DMS114 treated with DMSO at 0.1 percent for 48 hours (cell line): ENCODE data around the gene TAGAP.

Experiments
- DNase-seq: peaks from one replicate; lab custom pipeline; 2025; ENCODE audit not compliant: unreplicated experiment; lab: John Stamatoyannopoulos, UW

TAGAP gene

GRCh38 chr6:159074120-159074684, 29.4 kb upstream of the TAGAP start:
- DNase-seq = no peak

- no peak for DNase-seq
Measured at GRCh38 chr6:159071843-159072769, 27.3 kb upstream of the TAGAP start.

DNA sequence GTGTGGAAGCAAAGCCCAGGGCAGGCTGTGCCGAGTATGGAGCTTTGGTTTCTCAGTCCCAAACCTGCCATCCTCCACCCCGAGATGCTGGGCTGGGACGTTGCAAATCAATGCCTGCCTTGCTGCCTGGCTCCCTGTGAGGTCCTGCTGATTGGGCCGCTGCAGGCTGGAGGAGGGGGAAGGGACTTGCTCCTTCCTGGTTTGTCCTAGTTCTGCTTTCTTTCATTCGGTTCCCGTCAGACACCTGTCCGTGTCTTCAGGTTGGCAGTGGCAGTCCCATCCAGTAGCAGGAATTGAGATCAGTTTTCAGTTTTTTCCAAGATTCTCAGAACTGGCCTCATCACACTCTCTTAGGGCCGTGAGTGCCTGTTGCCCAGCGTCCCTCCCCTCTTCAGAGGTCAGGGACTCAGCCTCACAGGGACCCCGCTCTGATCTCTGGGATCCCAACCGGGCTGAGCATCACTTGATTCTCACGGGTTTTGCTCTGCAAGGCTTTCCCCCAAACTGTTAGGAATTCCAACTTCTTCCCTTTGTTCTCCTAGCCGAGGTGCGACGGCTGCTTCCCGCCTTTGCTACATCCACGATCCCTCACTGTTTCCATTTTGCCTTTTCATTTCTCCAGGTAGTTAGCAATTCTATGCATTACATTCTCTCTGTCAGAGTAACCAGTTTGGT, 24.2 kb upstream of the TAGAP start:
- no peak for DNase-seq

DNA sequence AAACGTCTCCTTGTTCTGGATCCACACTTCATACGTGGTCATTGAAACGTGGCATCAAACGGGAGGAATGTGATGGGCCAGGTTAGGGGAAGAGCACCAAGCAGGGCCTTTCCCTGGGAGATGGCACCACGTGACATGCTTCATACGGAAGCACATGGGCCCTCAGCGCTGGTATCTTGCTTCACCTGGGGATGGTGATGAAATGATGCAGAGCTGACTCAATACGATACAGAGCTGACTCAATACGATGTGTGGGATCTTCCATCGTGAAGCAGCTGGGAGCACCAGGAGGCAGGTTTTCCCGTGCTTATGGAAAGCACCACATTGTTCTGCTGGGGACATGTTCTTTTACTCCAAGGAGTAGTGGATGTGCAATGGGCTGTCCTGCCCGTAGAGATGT, 22.5 kb upstream of the TAGAP start:
- DNase-seq = no peak

GRCh38 chr6:159066483-159066882, 21.7 kb upstream of the TAGAP start:
- no peak for DNase-seq

DNA sequence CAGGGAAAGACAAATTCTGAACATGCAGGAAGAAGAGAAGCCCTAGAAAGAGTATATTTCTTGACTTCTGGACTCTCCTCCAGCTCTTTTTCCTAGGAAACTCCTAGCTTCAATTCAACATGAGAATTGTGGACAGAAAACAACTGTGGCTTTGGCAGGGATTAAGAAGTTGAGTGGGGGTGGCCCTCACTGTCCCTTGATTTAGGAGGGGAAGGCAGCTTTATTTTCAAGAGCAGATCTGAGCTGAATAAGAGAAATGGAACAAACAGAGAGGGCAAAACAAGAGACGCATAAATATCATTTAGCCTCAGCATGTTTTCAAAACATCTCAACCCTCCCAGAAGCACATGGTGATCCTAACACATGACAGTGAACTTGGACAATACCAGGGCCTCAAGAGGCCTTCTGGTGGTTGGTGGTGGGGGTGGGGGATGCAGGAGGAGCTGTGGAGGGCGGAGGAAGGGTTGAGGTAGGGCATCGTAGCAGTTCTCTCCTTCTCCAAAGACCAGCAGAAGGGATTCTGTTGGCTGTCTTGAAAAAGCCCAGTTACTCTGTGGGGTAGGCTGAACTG, 21.1 kb upstream of the TAGAP start:
- DNase-seq = no peak

DNA sequence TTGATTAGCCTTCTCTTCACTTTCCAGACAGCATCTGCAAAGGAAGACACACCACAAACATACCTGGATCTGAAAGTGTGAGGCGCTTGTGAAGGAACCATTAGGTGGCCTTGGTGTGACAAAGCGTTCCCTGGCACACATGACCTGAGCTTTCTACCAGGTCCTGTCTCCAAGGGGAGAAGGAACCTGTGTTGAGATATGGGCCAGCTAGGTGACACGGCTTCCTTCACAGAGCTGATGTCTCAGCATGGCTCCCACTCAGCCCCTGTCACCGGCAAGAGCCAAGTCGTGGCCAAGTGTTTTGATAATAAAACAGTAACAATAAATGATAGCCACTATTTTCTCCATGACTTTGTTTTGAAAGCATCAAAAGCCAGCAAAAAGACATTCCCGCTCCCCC, 20.3 kb upstream of the TAGAP start:
- DNase-seq = no peak

DNA sequence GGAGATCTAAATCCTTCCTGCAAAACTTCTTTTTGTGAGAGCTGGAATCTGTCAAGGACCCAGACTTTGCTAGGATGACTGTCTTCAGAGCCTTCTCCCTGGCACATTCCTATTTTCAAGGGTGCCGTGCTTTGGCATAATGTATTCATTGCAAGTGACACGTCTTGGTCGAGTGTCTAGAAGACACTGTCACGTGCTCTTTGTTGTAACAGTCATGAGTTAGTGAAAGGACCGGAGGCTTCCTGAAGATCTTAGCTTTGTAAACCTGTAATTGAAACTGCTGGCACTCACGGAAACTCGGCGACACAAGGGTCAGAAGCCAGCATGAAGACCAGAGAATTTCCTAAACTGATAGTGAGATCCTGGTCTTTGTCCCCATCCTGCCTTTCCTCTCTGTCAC, 19.7 kb upstream of the TAGAP start:
- no peak for DNase-seq

- DNase-seq = no peak
Measured at GRCh38 chr6:159063549-159063948, 18.8 kb upstream of the TAGAP start.

DNA sequence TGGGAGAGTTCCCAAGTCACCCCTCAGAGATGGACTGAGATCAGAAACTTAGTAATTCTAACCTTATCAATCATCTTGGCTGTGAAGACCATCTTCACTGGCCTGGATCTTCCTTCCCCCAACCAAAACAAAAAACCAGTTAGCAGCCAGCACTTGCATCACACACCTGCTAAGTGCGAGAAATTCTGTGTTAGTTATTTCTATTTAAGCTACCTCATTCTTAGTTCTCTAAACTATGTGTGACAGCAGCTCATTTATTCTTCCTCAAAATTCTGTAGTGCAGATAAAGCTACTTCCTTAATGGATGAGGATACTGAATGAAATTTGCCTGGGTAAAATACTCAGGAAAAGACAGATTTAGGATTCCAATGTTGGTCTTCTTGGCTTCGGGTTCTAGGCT, 18.2 kb upstream of the TAGAP start:
- DNase-seq = no peak

DNA sequence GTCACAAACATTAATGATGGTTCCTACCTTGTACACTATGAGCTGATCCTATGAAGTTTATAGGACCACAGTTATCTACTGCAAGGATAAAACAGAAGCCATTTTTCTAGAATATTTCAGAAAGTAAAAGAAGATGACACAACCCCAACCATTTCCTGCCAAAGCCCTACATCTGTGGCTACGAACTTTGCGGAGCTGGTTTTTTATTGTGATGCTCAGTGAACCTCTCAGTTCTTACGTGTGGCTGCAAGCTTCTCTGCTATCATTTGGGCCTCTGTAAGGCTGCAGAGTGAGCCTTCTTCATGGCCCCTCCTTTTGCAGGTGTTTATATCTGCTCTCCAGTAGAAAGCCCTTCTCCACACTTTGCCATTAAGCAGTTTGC, 17.8 kb upstream of the TAGAP start:
- no peak for DNase-seq

DNA sequence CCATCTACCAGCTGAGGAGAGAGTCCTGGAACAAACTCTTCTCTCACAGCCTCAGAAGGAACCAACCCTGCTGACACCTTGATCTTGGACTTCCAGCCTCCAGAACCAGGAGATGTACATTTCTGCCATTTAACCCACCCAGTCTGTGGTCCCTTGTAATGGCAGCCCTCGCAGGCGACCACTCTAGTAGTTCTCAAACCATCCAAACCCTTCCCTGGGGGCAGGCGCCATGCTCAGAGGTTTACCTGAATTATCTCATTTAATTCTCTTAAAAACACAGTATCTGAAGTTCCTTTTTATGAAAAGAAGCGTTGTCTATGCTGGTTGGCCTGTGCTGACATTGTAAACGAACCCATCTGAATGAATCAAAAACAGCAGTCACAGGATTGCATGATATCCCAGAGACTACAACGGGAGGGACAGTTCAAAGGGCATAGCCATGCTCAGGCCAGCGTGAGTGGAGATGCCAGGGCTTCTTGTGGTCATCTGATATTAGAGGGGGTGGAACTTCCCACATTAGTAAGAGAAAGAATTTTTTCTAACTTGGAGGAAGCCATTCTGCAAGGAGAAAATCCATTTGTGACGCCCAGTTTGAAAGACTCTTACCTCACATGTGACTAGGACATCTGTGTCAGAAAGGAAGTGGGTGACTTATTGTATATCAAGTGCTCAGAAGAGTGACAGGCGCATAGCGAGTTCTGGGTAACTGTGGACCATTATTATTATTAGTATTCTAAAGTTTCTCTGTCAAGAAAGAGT, 17.2 kb upstream of the TAGAP start:
- no peak for DNase-seq

GRCh38 chr6:159061146-159061545, 16.4 kb upstream of the TAGAP start:
- no peak for DNase-seq

- no peak for DNase-seq
Measured at GRCh38 chr6:159059885-159060506, 15.2 kb upstream of the TAGAP start.

- DNase-seq = no peak
Measured at GRCh38 chr6:159059141-159059540, 14.3 kb upstream of the TAGAP start.

GRCh38 chr6:159056899-159057298, 12.1 kb upstream of the TAGAP start:
- DNase-seq = no peak

GRCh38 chr6:159056432-159056831, 11.6 kb upstream of the TAGAP start:
- no peak for DNase-seq

GRCh38 chr6:159056003-159056402, 11.2 kb upstream of the TAGAP start:
- DNase-seq = no peak

DNA sequence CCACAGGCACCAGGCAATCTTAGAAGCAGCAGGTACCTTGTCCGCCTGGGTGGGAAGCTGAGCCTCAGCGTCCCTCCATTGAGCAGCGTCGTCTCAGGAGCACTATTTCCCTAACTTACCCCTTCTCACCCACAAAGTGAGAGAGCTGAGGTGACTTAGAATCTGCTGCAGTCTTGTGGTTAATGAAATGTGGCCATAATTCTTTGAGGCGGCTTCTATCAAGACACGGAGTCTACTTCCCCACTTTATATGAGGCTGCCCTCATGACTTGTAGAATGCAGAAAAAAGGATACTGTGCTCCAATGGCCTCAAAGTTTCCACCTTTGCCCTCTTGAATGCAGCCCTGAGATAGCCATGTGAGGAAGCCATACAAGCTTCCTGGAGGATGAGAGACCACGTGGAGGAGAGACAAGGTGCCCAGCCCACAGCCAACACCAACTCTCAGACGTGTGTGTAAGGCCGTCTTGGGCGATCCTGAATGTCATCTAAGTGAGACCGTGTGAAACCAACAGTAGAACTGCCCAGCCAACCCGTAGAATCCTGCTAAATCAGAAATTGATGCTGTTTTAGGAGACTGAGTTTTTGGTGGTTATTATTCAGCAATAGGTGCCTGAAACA, 9.1 kb upstream of the TAGAP start:
- DNase-seq = no peak

GRCh38 chr6:159052720-159053119, 7.9 kb upstream of the TAGAP start:
- DNase-seq = no peak
